Osteoblast (primary cell): ENCODE measurements around the gene ARID4B. TPM values are rescaled to one million over a fixed set of nuclear protein-coding genes. Genes with fewer than 3 reads are reported as not detected.

ENCODE experiments used
- DNase-seq: peaks from one replicate; pipeline ENCODE4 v3.0.0; 2011; ENCODE audit warnings: low spot score, mixed read lengths; ENCODE audit not compliant: insufficient read length; ENCODE audit errors: missing footprints
- H2AFZ ChIP-seq: 2 replicates; pipeline ENCODE4 v1.6.0; 2011; ENCODE audit warnings: mild to moderate bottlenecking, low read length
- H3K27ac ChIP-seq: 2 replicates; pipeline ENCODE4 v1.5.1; 2011; ENCODE audit warnings: mild to moderate bottlenecking, low read depth, low read length, moderate library complexity
- H3K27me3 ChIP-seq: 2 replicates; pipeline ENCODE4 v1.6.0; 2012; ENCODE audit warnings: mild to moderate bottlenecking, control low read depth, inconsistent platforms, low read length, moderate library complexity; ENCODE audit not compliant: insufficient read depth
- H3K36me3 ChIP-seq: 2 replicates; pipeline ENCODE4 v1.5.1; 2011; ENCODE audit warnings: mild to moderate bottlenecking, low read length, control low read depth, moderate library complexity; ENCODE audit not compliant: insufficient read depth
- H3K4me1 ChIP-seq: 2 replicates; pipeline ENCODE4 v1.5.1; 2011; ENCODE audit warnings: mild to moderate bottlenecking, low read length, control low read depth, moderate library complexity; ENCODE audit not compliant: insufficient read depth
- H3K4me2 ChIP-seq: 2 replicates; pipeline ENCODE4 v1.6.0; 2011; ENCODE audit warnings: mild to moderate bottlenecking, low read length; ENCODE audit not compliant: insufficient read depth
- H3K4me3 ChIP-seq: fragments of 200-600 bp; sonication (generic); 3 replicates; pipeline ENCODE4 v1.5.1; 2012; ENCODE audit warnings: mild to moderate bottlenecking, low read length, inconsistent platforms; ENCODE audit not compliant: insufficient read depth
- H3K79me2 ChIP-seq: 2 replicates; pipeline ENCODE4 v1.6.0; 2012; ENCODE audit warnings: mild to moderate bottlenecking, low read length, control low read depth, inconsistent platforms; ENCODE audit not compliant: insufficient read depth
- H3K9me3 ChIP-seq: 2 replicates; pipeline ENCODE4 v1.5.1; 2011; ENCODE audit warnings: low read depth, low read length, control low read depth
- H4K20me1 ChIP-seq: 2 replicates; pipeline ENCODE4 v1.6.0; 2012; ENCODE audit warnings: mild to moderate bottlenecking, low read length, control low read depth; ENCODE audit not compliant: insufficient read depth
- total RNA-seq: library from RNA; depleted of rRNA; stranded (reverse); fragments of >200 nt; gene quantifications from 2 replicates; pipeline ENCODE4 v1.2.3, GENCODE V29; 2012
- TF ChIP-seq, protein P1 (sequence below): IDR thresholded peaks from 2 replicates; pipeline ENCODE4 v1.5.1; 2011; ENCODE audit warnings: mild to moderate bottlenecking, low read depth, low read length, moderate library complexity; ENCODE audit errors: extremely low read depth

ARID4B gene
- total RNA-seq, 1 donor = 33.7 TPM

DNA sequence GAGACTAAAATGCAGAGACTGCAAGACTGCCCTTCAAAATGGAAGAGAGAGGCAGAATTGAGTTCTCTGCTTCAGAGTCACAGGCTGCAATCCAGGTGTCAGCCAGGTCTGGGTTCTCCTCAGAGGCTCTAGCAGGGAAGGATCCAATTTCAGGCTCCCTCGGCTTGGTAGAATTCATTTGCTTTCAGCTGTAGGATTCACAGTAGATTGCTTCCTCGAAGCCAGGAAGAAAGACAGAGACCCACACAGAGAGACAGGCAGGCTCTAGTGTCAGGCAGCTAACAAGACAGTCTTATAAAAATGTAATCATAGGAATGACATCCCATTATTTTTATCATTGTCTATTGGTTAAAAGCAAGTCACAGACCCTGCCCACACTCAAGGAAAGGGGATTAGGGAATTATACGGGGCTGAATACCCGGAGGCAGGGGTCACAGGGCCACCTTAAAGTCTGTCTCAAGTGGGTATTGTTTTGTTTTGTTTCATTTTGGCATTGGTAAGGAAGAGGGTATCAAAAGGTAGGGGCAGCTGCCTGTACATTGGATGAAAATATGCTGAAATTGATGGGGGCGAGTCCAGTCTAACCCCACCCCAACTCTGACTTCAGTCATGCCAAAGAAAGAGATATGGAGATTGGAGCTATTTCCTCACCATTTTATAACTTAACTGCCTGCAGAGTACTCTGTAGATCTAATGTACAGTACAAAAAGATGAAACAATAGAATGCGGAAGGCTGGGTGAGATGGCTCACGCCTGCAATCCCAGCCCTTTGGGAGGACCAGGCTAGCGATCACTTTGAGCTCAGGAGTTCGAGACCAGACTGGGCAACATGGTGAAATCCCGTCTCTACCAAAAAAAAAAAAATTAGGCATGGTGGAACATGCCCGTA lies 29.8 kb upstream of the ARID4B start:
- Histone ChIP-seq H3K36me3 (no peaks in the 10 kb centered on the region), H3K27me3 (no peaks in the 10 kb centered on the region), H3K79me2 (no peaks in the 10 kb centered on the region), H2AFZ (peak overlapping the region; percentile 47), H3K4me2 (peak overlapping the region; percentile 43), H4K20me1 (no peaks in the 10 kb centered on the region), H3K9me3 (no peaks in the 10 kb centered on the region), H3K4me3 (no peak overlapping the region), H3K27ac (no peak overlapping the region), H3K4me1 (no peaks in the 10 kb centered on the region)
- TF ChIP-seq, protein P1, sequence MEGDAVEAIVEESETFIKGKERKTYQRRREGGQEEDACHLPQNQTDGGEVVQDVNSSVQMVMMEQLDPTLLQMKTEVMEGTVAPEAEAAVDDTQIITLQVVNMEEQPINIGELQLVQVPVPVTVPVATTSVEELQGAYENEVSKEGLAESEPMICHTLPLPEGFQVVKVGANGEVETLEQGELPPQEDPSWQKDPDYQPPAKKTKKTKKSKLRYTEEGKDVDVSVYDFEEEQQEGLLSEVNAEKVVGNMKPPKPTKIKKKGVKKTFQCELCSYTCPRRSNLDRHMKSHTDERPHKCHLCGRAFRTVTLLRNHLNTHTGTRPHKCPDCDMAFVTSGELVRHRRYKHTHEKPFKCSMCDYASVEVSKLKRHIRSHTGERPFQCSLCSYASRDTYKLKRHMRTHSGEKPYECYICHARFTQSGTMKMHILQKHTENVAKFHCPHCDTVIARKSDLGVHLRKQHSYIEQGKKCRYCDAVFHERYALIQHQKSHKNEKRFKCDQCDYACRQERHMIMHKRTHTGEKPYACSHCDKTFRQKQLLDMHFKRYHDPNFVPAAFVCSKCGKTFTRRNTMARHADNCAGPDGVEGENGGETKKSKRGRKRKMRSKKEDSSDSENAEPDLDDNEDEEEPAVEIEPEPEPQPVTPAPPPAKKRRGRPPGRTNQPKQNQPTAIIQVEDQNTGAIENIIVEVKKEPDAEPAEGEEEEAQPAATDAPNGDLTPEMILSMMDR = no peak
- DNase-seq = no peak

DNA sequence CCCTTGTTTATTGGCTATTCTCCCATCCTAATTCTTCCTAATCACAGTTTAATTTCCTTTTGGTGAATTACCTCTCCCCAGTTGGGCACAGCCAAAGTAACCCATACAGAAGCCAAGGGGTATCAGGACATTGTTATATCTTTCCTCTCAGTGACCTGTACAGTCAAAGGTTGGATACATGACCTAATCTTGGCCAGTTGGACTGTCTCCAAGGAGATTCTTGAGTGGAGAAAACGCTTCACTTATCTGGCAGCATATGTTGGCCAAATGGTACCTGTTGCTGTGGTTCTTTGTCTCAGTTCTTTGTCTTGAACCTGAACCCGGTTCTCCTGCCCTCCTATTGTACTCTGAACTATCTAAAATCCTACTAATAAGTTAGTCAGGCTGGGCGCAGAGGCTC lies 23.9 kb upstream of the ARID4B start:
- no peak for DNase-seq
- no peaks in the 10 kb centered on the region for H3K27me3 ChIP-seq
- H3K9me3 ChIP-seq = no peaks in the 10 kb centered on the region
- H3K36me3 ChIP-seq = no peaks in the 10 kb centered on the region
- no peak overlapping the region for H3K27ac ChIP-seq
- H3K4me3 ChIP-seq = no peak overlapping the region
- H3K4me2 ChIP-seq = no peak overlapping the region
- H3K79me2 ChIP-seq = no peaks in the 10 kb centered on the region
- H3K4me1 ChIP-seq = no peaks in the 10 kb centered on the region
- H4K20me1 ChIP-seq = no peaks in the 10 kb centered on the region
- H2AFZ ChIP-seq = no peak overlapping the region
- TF ChIP-seq, protein P1 = no peak

DNA sequence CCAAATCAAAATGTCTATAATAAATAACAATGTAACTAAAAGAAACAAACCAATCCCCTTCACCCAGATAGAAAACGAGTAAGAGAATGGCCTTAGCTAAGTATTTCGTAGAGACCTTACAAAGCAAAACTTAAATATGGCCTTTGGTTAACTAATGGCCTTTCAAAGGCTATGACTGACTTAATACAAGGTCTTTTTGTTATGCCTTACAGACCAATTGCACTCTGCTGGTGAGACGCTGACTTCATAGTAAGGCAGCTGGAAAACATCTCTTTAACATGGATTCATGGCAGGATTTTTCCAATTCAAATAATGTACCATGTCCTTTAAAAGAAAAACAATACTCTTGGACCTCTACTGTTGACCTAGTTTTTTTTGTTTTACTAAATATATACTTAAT lies 23.5 kb upstream of the ARID4B start:
- H3K4me2 ChIP-seq = no peak overlapping the region
- DNase-seq = no peak
- no peak overlapping the region for H3K4me3 ChIP-seq
- no peaks in the 10 kb centered on the region for H4K20me1 ChIP-seq
- no peaks in the 10 kb centered on the region for H3K36me3 ChIP-seq
- no peaks in the 10 kb centered on the region for H3K9me3 ChIP-seq
- H3K27ac ChIP-seq = no peak overlapping the region
- H3K4me1 ChIP-seq = no peaks in the 10 kb centered on the region
- no peaks in the 10 kb centered on the region for H3K79me2 ChIP-seq
- H2AFZ ChIP-seq = no peak overlapping the region
- TF ChIP-seq, protein P1 = no peak
- no peaks in the 10 kb centered on the region for H3K27me3 ChIP-seq

DNA sequence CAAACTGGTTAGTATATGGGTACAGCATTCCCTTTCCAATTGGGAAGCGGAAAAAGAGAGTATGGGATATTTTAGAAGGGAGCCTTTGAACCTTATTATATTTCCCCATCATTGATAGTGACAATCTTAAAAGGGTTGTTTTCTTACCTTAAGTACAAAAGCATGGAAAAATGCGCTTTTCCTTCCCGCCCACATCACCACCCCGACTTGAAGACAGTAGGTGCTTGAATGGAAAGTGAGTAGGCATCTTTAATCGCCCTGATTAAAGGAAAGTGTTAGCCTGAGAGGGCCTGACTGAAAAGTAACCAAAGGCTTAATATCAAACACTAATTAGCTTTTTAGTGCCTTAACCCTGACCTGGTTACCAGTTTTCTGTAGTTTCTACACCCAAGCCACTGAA lies 15.7 kb upstream of the ARID4B start:
- H3K36me3 ChIP-seq = peaks cover 11% of the 10 kb centered on the region
- no peak for DNase-seq
- H3K27me3 ChIP-seq = no peaks in the 10 kb centered on the region
- H3K27ac ChIP-seq = no peak overlapping the region
- no peak overlapping the region for H3K4me3 ChIP-seq
- no peak overlapping the region for H3K4me2 ChIP-seq
- no peak overlapping the region for H2AFZ ChIP-seq
- no peaks in the 10 kb centered on the region for H3K79me2 ChIP-seq
- TF ChIP-seq, protein P1 = no peak
- H3K4me1 ChIP-seq = no peaks in the 10 kb centered on the region
- no peaks in the 10 kb centered on the region for H4K20me1 ChIP-seq
- no peaks in the 10 kb centered on the region for H3K9me3 ChIP-seq
